ENCODE results near the gene HPS4. TPM values are rescaled to one million over a fixed set of nuclear protein-coding genes. Genes with fewer than 3 reads are reported as not detected.

Gene HPS4
- total RNA-seq, 1 donor from 2014 or later = 36.1 TPM

GRCh38 chr22:26437694-26438392, 45.7 kb downstream of the HPS4 start:
- H3K4me1 ChIP-seq = peaks cover 7% of the 10 kb centered on the region
- H3K9me3 ChIP-seq = no peaks in the 10 kb centered on the region
- H3K4me3 ChIP-seq = no peak overlapping the region
- no peak for TF ChIP-seq POLR2AphosphoS5 (IDR thresholded peaks at IDR 0.05; ENCODE audit: insufficient read depth in 1 of 2, low read depth in 1 of 2)
- TF ChIP-seq POLR2A (IDR thresholded peaks at IDR 0.05) = no peak
- no peak for TF ChIP-seq CTCF (IDR thresholded peaks at IDR 0.05)
- no peak overlapping the region for H3K27ac ChIP-seq
- intact Hi-C loops (cut with DNase I) = no loop called here
- no peaks in the 10 kb centered on the region for H3K36me3 ChIP-seq
- DNase-seq (ENCODE audit: extremely low spot score in 2 of 2) = no peak
- H3K27me3 ChIP-seq = no peaks in the 10 kb centered on the region

GRCh38 chr22:26436903-26437515, 46.6 kb downstream of the HPS4 start:
- Histone ChIP-seq H3K36me3 (no peaks in the 10 kb centered on the region), H3K4me3 (no peak overlapping the region), H3K4me1 (peaks cover 7% of the 10 kb centered on the region), H3K9me3 (no peaks in the 10 kb centered on the region), H3K27ac (no peak overlapping the region), H3K27me3 (no peaks in the 10 kb centered on the region)
- DNase-seq (ENCODE audit: extremely low spot score in 2 of 2) = no peak
- TF ChIP-seq POLR2A (IDR thresholded peaks at IDR 0.05) (no peak), POLR2AphosphoS5 (IDR thresholded peaks at IDR 0.05; ENCODE audit: insufficient read depth in 1 of 2, low read depth in 1 of 2) (peak in 1 of 2 donors; percentile 14), CTCF (IDR thresholded peaks at IDR 0.05) (no peak)
- intact Hi-C loops (cut with DNase I) = no loop called here

GRCh38 chr22:26435327-26436093, 48.1 kb downstream of the HPS4 start:
- Histone ChIP-seq H3K9me3 (no peaks in the 10 kb centered on the region), H3K27ac (no peak overlapping the region), H3K27me3 (no peaks in the 10 kb centered on the region), H3K36me3 (no peaks in the 10 kb centered on the region), H3K4me1 (peaks cover 7% of the 10 kb centered on the region), H3K4me3 (no peak overlapping the region)
- no peak for TF ChIP-seq CTCF (IDR thresholded peaks at IDR 0.05)
- no peak for TF ChIP-seq POLR2A (IDR thresholded peaks at IDR 0.05)
- DNase-seq (ENCODE audit: extremely low spot score in 2 of 2) = no peak
- intact Hi-C loops (cut with DNase I) = no loop called here

- Histone ChIP-seq H3K9me3 (no peaks in the 10 kb centered on the region), H3K4me3 (no peak overlapping the region), H3K27me3 (no peaks in the 10 kb centered on the region), H3K4me1 (peaks cover 9% of the 10 kb centered on the region), H3K36me3 (no peaks in the 10 kb centered on the region), H3K27ac (no peak overlapping the region)
- TF ChIP-seq POLR2AphosphoS5 (IDR thresholded peaks at IDR 0.05; ENCODE audit: insufficient read depth in 1 of 2, low read depth in 1 of 2) (no peak), CTCF (IDR thresholded peaks at IDR 0.05) (no peak), POLR2A (IDR thresholded peaks at IDR 0.05) (no peak)
- intact Hi-C loops (cut with DNase I) = no loop called here
- DNase-seq (ENCODE audit: extremely low spot score in 2 of 2) = no peak
Measured at GRCh38 chr22:26433805-26434204, 49.8 kb downstream of the HPS4 start.
